ENCODE data around the gene COPS2.
"Not testable (repeated sequence)": the region's sequence is repeated elsewhere in the genome, so short reads cannot be mapped to it uniquely, and the experiment has no call there.

The COPS2 gene

GRCh38 chr15:49084285-49084570 lies 71.2 kb downstream of the COPS2 start:
- no peaks in the 10 kb centered on the region for H3K4me1 ChIP-seq (ENCODE audit: control insufficient read depth in 1 of 2, insufficient read depth in 2 of 2, low read length in 2 of 2)
- no peak overlapping the region for H3K9ac ChIP-seq (ENCODE audit: low read depth in 1 of 2, low read length in 2 of 2)
- no peaks in the 10 kb centered on the region for H3K27me3 ChIP-seq (ENCODE audit: control insufficient read depth in 1 of 2, insufficient read depth in 2 of 2, low read length in 2 of 2)
- no peak overlapping the region for H3K4me3 ChIP-seq (ENCODE audit: low read depth in 1 of 2, low read length in 2 of 2)
- H3K36me3 ChIP-seq (ENCODE audit: control insufficient read depth in 1 of 2, insufficient read depth in 2 of 2, low read length in 2 of 2): no peaks in the 10 kb centered on the region
- no peak overlapping the region for H3K27ac ChIP-seq (ENCODE audit: low read depth, low read length)
- no peaks in the 10 kb centered on the region for H3K9me3 ChIP-seq (ENCODE audit: control insufficient read depth in 1 of 2, low read length in 2 of 2)

- Histone ChIP-seq H3K4me1 (ENCODE audit: control insufficient read depth in 1 of 2, insufficient read depth in 2 of 2, low read length in 2 of 2) (no peaks in the 10 kb centered on the region), H3K36me3 (ENCODE audit: control insufficient read depth in 1 of 2, insufficient read depth in 2 of 2, low read length in 2 of 2) (no peaks in the 10 kb centered on the region), H3K27ac (ENCODE audit: low read depth, low read length) (no peak overlapping the region), H3K4me3 (ENCODE audit: low read depth in 1 of 2, low read length in 2 of 2) (no peak overlapping the region), H3K9me3 (ENCODE audit: control insufficient read depth in 1 of 2, low read length in 2 of 2) (no peaks in the 10 kb centered on the region), H3K9ac (ENCODE audit: low read depth in 1 of 2, low read length in 2 of 2) (no peak overlapping the region), H3K27me3 (ENCODE audit: control insufficient read depth in 1 of 2, insufficient read depth in 2 of 2, low read length in 2 of 2) (no peaks in the 10 kb centered on the region)
Measured at GRCh38 chr15:49083401-49084284, 71.8 kb downstream of the COPS2 start.

- Histone ChIP-seq H3K27me3 (ENCODE audit: control insufficient read depth in 1 of 2, insufficient read depth in 2 of 2, low read length in 2 of 2) (no peaks in the 10 kb centered on the region), H3K4me3 (ENCODE audit: low read depth in 1 of 2, low read length in 2 of 2) (no peak overlapping the region), H3K9me3 (ENCODE audit: control insufficient read depth in 1 of 2, low read length in 2 of 2) (no peaks in the 10 kb centered on the region), H3K9ac (ENCODE audit: low read depth in 1 of 2, low read length in 2 of 2) (no peak overlapping the region), H3K36me3 (ENCODE audit: control insufficient read depth in 1 of 2, insufficient read depth in 2 of 2, low read length in 2 of 2) (no peaks in the 10 kb centered on the region), H3K27ac (ENCODE audit: low read depth, low read length) (no peak overlapping the region), H3K4me1 (ENCODE audit: control insufficient read depth in 1 of 2, insufficient read depth in 2 of 2, low read length in 2 of 2) (no peaks in the 10 kb centered on the region)
Measured at GRCh38 chr15:49082960-49083359, 72.4 kb downstream of the COPS2 start.

GRCh38 chr15:49079340-49080039 lies 75.9 kb downstream of the COPS2 start:
- Histone ChIP-seq H3K4me3 (ENCODE audit: low read depth in 1 of 2, low read length in 2 of 2) (no peak overlapping the region), H3K36me3 (ENCODE audit: control insufficient read depth in 1 of 2, insufficient read depth in 2 of 2, low read length in 2 of 2) (no peaks in the 10 kb centered on the region), H3K27me3 (ENCODE audit: control insufficient read depth in 1 of 2, insufficient read depth in 2 of 2, low read length in 2 of 2) (no peaks in the 10 kb centered on the region), H3K4me1 (ENCODE audit: control insufficient read depth in 1 of 2, insufficient read depth in 2 of 2, low read length in 2 of 2) (no peaks in the 10 kb centered on the region), H3K9me3 (ENCODE audit: control insufficient read depth in 1 of 2, low read length in 2 of 2) (no peaks in the 10 kb centered on the region), H3K9ac (ENCODE audit: low read depth in 1 of 2, low read length in 2 of 2) (no peak overlapping the region), H3K27ac (ENCODE audit: low read depth, low read length) (no peak overlapping the region)

- no peak overlapping the region for H3K4me3 ChIP-seq (ENCODE audit: low read depth in 1 of 2, low read length in 2 of 2)
- no peaks in the 10 kb centered on the region for H3K27me3 ChIP-seq (ENCODE audit: control insufficient read depth in 1 of 2, insufficient read depth in 2 of 2, low read length in 2 of 2)
- H3K4me1 ChIP-seq (ENCODE audit: control insufficient read depth in 1 of 2, insufficient read depth in 2 of 2, low read length in 2 of 2): no peaks in the 10 kb centered on the region
- H3K9ac ChIP-seq (ENCODE audit: low read depth in 1 of 2, low read length in 2 of 2): no peak overlapping the region
- no peaks in the 10 kb centered on the region for H3K36me3 ChIP-seq (ENCODE audit: control insufficient read depth in 1 of 2, insufficient read depth in 2 of 2, low read length in 2 of 2)
- H3K9me3 ChIP-seq (ENCODE audit: control insufficient read depth in 1 of 2, low read length in 2 of 2): no peaks in the 10 kb centered on the region
- no peak overlapping the region for H3K27ac ChIP-seq (ENCODE audit: low read depth, low read length)
Measured at GRCh38 chr15:49075881-49076280, 79.5 kb downstream of the COPS2 start.

GRCh38 chr15:49074589-49075287 lies 80.7 kb downstream of the COPS2 start:
- H3K27ac ChIP-seq (ENCODE audit: low read depth, low read length); H3K36me3 ChIP-seq (ENCODE audit: control insufficient read depth in 1 of 2, insufficient read depth in 2 of 2, low read length in 2 of 2); H3K9ac ChIP-seq (ENCODE audit: low read depth in 1 of 2, low read length in 2 of 2); H3K9me3 ChIP-seq (ENCODE audit: control insufficient read depth in 1 of 2, low read length in 2 of 2); H3K4me1 ChIP-seq (ENCODE audit: control insufficient read depth in 1 of 2, insufficient read depth in 2 of 2, low read length in 2 of 2); H3K4me3 ChIP-seq (ENCODE audit: low read depth in 1 of 2, low read length in 2 of 2); H3K27me3 ChIP-seq (ENCODE audit: control insufficient read depth in 1 of 2, insufficient read depth in 2 of 2, low read length in 2 of 2): not testable (repeated sequence)
